Measurements from ENCODE around the gene SNAP47.
"Not testable (repeated sequence)": the region's sequence is repeated elsewhere in the genome, so short reads cannot be mapped to it uniquely, and the experiment has no call there.

Gene SNAP47, protein sequence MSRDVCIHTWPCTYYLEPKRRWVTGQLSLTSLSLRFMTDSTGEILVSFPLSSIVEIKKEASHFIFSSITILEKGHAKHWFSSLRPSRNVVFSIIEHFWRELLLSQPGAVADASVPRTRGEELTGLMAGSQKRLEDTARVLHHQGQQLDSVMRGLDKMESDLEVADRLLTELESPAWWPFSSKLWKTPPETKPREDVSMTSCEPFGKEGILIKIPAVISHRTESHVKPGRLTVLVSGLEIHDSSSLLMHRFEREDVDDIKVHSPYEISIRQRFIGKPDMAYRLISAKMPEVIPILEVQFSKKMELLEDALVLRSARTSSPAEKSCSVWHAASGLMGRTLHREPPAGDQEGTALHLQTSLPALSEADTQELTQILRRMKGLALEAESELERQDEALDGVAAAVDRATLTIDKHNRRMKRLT
- total RNA-seq = 23.4 to 29.8 reads per million in 2 donors

DNA sequence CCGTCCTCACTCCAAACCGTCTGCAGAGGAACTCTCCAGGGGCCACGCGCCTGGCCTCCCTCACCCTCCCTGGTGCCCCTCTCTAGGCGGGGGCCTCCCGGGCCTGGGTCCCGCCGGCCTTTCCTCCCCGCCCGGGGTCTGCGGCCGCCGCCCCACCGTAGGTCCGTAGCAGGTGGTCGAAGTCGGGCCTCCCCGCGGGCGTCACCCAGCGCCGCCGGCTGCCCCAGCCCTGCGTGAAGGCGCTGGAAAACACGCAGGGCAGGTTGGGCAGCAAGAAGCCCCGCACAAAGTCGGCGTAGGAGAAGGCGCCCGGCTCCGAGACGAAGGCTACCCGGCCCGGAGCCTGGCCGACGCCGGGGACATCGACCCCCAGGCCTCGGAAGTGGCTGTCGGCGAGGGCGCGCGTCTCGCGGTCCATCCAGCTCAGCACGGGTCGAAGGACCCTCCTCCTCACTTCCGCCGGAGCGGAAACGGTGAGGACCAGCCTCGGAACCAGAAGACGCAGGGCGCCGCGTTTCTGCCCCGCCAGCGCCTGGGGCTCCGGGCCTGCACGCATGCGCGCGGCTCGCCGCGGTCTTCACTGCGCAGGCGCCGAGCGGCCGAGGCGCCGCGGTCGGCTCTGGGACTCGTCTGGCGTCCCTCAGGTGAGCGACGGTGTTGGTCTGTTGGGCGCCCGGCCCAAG lies at the start of gene SNAP47, which contains the start of gene JMJD4:
TSS of gene SNAP47 (plus strand) at position 580 of the 683 bp plus-strand sequence. CDS start 12,302 bp downstream, outside the sequence.
TSS of gene JMJD4 (minus strand) at position 447 of the 683 bp plus-strand sequence. CDS start at position 418, 29 bp downstream.
- peak; percentile 86 to 95 (median 87) for DNase-seq

DNA sequence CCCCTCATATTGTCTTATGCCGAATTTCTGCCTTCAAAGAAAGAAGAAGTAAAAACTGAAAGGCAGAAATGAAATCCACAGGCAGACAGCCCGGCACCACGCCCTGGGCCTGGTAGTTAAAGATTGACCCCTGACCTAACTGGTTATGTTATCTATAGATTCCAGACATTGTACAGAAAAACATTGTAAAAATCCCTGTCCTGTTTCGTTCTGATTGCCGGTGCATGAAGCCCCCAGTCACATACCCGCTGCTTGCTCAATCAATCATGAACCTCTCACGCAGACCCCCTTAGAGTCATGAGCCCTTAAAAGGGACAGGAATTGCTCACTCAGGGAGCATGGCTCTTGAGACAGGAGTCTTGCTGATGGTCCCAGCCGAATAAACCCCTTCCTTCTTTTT lies 49.4 kb upstream of the SNAP47 start:
- no peak for DNase-seq

DNA sequence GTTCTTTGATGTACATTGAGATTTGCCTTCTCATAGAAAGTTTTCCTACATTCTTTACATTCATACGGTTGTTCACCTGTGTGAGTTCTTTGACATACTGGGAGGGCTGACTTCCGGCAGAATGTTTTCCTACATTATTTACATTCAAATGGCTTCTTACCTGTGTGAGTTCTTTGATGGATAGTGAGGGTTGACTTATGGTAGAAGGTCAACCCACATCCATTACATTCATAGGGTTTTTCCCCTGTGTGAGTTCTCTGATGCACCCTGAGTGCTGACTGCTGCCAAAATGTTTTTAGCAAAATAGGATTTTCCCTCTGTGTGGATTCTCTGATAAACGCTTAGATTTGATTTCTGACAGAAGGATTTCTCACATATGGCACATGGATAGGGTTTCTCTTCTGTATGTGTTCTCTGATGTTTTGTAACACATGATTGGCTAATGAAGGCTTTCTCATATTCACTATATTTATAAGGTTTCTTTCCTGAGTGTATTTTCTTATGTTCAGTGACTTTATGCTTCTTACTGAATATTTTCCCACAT lies 37.8 kb upstream of the SNAP47 start:
- DNase-seq = no peak

- not testable (repeated sequence) for DNase-seq
Observed at GRCh38 chr1:227701631-227702030, 33.6 kb upstream of the SNAP47 start.

- no peak for DNase-seq
Observed at GRCh38 chr1:227707846-227708245, 27.4 kb upstream of the SNAP47 start.

- DNase-seq = no peak
Observed at GRCh38 chr1:227709451-227709850, 25.8 kb upstream of the SNAP47 start.

DNA sequence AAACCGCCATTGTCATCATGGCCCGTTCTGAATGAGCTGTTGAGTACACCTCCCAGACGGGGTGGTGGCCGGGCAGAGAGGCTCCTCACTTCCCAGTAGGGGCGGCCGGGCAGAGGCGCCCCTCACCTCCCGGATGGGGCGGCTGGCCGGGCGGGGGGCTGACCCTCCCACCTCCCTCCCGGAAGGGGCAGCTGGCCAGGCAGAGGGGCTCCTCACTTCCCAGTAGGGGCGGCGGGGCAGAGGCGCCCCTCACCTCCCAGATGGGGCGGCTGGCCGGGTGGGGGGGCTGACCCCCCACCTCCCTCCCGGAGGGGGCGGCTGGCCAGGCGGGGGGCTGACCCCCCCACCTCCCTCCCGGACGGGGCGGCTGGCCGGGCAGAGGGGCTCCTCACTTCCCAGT lies 24.8 kb upstream of the SNAP47 start:
- DNase-seq = not testable (repeated sequence)

DNA sequence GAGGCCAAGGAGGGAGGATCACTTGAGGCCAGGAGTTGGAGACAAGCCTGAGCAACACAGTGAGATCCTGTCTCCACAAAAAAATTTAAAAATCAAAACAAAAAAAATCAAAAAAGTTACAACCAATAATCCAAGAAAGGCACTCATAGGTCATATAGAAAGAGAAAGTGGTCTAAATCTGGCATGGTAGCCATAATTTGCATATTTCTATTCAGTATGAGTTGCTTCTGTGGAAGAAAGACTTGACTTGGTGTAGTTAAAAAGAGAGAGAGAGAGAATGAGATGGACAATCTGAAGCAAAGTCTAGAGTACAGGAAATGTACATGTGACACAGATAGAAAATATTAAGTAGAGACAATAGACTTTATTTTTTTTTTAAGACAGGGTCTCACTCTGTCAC lies 22.6 kb upstream of the SNAP47 start:
- DNase-seq = no peak

GRCh38 chr1:227718932-227719331 lies 16.3 kb upstream of the SNAP47 start:
- DNase-seq = no peak

- DNase-seq = no peak
Observed at GRCh38 chr1:227723474-227723873, 11.8 kb upstream of the SNAP47 start.

- DNase-seq = no peak
Observed at GRCh38 chr1:227725046-227725445, 10.2 kb upstream of the SNAP47 start.

DNA sequence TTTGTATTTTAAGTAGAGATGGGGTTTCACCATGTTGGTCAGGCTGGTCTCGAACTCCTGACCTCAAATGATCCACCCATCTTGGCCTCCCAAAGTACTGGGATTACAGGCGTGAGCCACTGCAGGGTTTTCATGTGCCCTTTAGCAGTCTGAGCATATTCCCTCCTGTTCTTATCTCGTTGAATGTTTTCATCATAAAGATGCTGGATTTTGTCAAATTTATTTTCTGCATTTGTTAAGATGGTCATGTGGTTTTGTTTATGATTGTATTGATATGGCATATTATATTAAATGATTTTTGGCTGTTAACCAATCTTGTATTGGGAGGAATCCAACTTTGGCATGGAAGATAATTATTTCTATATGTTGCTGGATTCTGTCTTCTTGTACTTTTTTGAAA lies 8.9 kb upstream of the SNAP47 start:
- no peak for DNase-seq

DNA sequence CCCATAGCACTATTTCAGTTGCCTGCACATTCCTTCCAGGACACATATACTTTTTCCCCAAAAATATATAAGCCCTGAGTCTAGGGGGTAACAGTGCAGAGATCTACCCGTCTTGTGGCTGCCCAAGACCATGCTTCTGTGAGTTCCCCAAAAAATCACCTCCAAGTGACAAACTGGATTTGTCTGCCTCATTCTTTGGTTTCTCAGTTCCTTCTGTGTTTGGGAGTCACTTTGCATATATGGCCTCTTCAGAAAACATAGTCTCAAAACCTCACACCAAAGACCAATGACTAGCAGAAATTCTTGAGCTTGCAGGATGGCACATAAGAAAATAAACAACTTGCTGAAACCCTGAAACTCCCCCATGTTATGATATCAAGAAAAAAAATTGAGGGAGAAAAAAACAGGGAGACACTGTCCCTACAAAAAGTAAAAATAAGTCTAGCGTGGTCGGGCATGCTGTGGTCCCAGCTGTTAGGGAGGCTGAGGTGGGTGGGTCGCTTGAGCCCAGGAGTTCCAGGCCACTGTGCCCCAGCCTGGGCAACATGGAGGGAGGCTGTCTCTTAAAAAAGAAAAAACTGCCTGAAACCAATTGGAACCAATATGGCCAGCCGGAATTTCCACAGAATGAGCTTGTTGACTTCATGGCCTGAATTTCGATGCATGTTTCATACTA lies 8.2 kb upstream of the SNAP47 start:
- DNase-seq = no peak

DNA sequence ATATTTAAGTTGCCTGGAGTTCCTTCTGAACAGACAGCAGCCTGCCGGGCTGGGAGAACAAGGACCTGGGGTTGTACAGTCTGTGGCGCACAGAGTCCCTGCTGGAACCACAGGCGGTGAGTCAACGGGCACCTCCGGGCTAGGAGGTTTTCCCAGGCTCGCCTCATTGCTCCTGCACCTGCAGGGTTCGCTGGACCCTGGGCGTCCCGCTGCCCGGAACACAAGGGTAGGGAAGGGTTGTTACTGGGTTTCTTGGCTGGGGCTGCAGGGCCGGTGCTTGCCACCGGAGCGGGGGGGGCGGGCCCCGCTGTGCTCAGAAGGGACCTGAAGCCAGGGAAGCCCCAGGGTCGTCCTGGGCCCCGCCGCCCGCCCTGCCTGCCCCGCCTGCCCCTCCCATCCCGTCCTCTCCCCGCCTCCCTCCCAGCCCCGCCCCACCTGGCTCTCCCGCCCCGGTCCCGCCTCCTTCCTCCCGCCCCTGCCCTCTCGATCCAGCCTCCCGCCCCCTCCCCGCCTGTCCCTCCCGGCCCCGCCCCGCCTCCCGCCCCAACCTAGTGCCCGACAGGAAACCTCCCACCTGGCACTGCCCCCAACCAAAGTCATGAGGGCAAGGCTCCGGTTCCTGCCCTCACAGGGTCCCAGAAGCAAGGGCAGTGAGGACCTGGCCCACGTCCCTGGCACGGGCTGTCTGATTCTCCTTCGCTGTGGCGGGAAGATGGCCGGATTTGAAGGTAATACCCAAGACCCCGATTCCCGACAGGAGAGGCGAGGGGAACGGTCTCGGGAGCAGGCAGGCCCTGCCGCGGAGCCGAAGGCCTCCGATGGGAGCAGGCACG lies 7.0 kb upstream of the SNAP47 start:
- peak in 4 of 5 experiments; percentile 47 to 78 (median 66) for DNase-seq

DNA sequence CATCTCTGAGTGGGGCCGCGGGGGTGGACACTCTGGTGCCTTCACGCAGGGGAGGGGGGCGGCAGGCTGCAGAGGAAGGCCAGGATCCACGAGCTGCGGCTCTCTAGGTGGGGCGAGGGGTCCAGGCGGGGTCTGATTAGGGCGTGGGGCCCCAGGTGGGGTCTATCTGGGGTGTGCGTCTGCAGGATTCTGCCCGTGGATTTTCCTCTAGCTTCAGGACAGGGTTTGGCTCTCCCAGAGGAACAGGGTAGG lies 6.4 kb upstream of the SNAP47 start:
- no peak for DNase-seq

DNA sequence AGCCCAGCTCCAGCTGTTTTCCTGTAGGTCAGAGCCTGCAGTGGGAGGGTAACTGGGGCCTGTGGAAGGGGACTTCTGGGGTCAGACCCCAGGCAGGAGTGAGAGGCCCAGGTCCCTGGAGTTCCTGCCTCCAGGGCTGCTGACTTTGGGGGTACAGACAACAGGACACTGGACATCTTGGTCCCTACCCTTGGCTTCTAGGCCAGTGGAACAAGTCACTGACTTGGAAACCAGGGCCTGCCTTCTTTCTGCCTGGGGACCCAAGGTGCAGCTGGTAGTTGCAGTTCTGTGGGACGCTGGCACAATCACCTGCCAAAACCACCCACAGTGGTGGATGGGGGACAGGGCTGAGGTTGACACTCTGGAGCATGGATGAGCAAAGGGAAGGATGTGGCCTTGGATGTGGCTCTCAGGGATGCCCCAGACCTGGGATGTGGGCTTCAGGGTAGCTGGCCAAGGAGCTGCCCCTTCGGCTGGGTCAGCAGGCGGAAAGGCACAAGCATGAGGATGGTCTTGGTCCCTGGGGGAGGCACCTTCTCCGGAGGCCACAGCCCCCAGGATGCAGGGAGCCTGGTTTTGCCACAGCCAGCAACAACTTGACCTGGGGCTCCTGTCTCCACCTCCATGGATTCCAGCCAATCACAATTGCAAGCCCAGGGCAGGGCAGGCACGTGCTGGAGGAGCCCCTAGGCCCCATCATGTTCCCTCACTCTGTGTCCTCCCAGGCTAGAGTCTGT lies 5.9 kb upstream of the SNAP47 start:
- peak in 1 of 5 experiments; percentile 27 for DNase-seq

- DNase-seq = peak in 2 of 5 experiments; percentile 31 to 71
Observed at GRCh38 chr1:227729881-227730629, 5.2 kb upstream of the SNAP47 start.

DNA sequence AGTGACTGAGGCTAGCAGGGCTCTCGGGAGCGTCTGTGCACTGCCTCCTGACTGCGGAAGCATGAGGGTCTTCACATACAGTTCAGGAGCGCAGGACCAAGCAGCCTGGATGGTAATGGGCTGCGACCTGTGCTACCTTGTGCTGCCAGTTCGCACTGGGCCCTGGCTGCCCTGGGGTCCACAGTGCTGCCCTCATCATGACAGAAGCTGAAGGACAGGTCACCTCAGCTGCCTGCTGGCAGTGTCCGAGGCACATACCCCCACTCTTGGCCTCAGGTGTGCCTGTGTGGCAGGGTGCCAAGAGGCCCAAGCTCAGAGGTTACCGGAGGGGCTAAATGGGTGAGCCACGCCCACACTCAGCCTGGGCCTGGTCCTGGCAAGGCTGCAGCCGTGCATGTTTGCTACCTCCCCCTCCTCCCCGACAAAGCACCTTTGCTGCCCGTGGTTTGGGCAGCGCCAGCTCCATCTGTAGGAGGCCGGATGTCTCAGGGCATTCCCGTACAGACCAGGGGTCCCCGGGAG lies 4.5 kb upstream of the SNAP47 start:
- DNase-seq = no peak

GRCh38 chr1:227731241-227731677 lies 4.0 kb upstream of the SNAP47 start:
- DNase-seq = no peak
